Esophagus squamous epithelium (tissue), 5 donors: Measurements from ENCODE around the gene KCNMB2. TPM values are rescaled to one million over a fixed set of nuclear protein-coding genes. Genes with fewer than 3 reads are reported as not detected.

Experiments
- DNase-seq: peaks from one replicate; lab custom pipeline; 2025; lab: John Stamatoyannopoulos, UW
- H3K27ac ChIP-seq, 4 donors: fragments of 200-600 bp; sonication (generic); one replicate each; pipeline ENCODE4 v1.5.1; 2016 to 2019; ENCODE audit warnings: mild to moderate bottlenecking in 1 of 4
- H3K27me3 ChIP-seq, 4 donors: fragments of 200-600 bp; sonication (generic); 1 replicate in 3 of 4; 2 replicates in 1 of 4; pipeline versions ENCODE4 v1.5.1 to v1.6.0; 2017 to 2021; ENCODE audit warnings: antibody characterized with exemption in 1 of 4
- H3K36me3 ChIP-seq, 3 donors: fragments of 200-600 bp; sonication (generic); one replicate each; pipeline ENCODE4 v1.5.1; 2016 to 2019
- H3K4me1 ChIP-seq, 3 donors: fragments of 200-600 bp; sonication (generic); one replicate each; pipeline ENCODE4 v1.5.1; 2017 to 2019
- H3K4me3 ChIP-seq, 4 donors: fragments of 200-600 bp; sonication (generic); 1 replicate in 3 of 4; 2 replicates in 1 of 4; pipeline ENCODE4 v1.5.1; 2016 to 2019; ENCODE audit warnings: mild to moderate bottlenecking in 2 of 4, moderate library complexity in 1 of 4
- H3K9me3 ChIP-seq, 3 donors: fragments of 200-600 bp; sonication (generic); one replicate each; pipeline ENCODE4 v1.5.1; 2016 to 2019
- POLR2A ChIP-seq, 4 donors: fragments of 450-650 bp; IDR thresholded peaks; one replicate each; pipeline ENCODE4 v1.6.1; 2017; ENCODE audit warnings: antibody characterized with exemption in 4 of 4, mild to moderate bottlenecking in 4 of 4, moderate library complexity in 3 of 4
- WGBS, 2 donors: methylation state at CpG; one replicate each; pipeline ENCODE4 v1.1.5; 2018; 5-methylcytosine and 5-hydroxymethylcytosine counted together
- intact Hi-C: fragments of 100-400 bp; cut with DNase I; formaldehyde crosslinking; loops from one replicate; pipeline ENCODE4 v1.15.0; 2022
- total RNA-seq, 4 donors: library from RNA; depleted of rRNA; stranded (reverse); fragments of >200 nt; gene quantifications; one replicate each; pipeline ENCODE4 v1.1.0, GENCODE V29; 2016
- TF ChIP-seq, protein P1 (sequence below), 6 experiments: fragments of 450-650 bp in 4 of 6; fragments of 200-600 bp in 2 of 6; sonication (generic) in 2 of 6; IDR thresholded peaks; one replicate each; pipeline ENCODE4 v1.5.1; 2016 to 2019; ENCODE audit warnings: antibody characterized with exemption in 6 of 6, mild to moderate bottlenecking in 4 of 6, moderate library complexity in 4 of 6
- donor health status: DM: yes; HTN: yes; CAD: no.

Gene KCNMB2
- total RNA-seq, 4 donors from 2014 or later = 0.19 TPM; not detected in 3

DNA sequence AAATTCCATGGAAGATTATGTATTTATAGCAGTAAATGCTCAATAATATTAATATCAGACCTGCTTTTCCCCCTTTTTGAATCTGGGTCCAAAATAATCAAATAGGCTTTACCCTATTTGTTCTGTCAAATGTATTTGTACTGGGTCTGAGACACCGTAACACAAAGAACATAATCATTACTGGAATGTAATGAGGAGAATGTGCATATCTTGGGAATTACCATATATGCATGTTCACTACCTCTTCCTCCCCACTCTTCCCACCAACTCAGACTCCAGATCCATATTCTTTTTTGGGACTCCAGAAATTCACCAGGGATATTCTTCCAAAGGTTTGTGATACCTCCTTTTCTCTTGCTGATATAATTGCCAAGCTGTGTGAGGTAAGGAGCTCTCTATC is 237.1 kb downstream of the KCNMB2 start:
- Histone ChIP-seq H3K27me3 (no peaks in the 10 kb centered on the region), H3K4me1 (peaks cover 0 to 5% (median 0%) of the 10 kb centered on the region in 3 donors), H3K27ac (no peak overlapping the region), H3K4me3 (no peak overlapping the region), H3K36me3 (no peaks in the 10 kb centered on the region), H3K9me3 (no peaks in the 10 kb centered on the region)
- WGBS, 2 donors = 78 to 100% methylated on average over 1 of the region's 1 CpG
- TF ChIP-seq, protein P1, sequence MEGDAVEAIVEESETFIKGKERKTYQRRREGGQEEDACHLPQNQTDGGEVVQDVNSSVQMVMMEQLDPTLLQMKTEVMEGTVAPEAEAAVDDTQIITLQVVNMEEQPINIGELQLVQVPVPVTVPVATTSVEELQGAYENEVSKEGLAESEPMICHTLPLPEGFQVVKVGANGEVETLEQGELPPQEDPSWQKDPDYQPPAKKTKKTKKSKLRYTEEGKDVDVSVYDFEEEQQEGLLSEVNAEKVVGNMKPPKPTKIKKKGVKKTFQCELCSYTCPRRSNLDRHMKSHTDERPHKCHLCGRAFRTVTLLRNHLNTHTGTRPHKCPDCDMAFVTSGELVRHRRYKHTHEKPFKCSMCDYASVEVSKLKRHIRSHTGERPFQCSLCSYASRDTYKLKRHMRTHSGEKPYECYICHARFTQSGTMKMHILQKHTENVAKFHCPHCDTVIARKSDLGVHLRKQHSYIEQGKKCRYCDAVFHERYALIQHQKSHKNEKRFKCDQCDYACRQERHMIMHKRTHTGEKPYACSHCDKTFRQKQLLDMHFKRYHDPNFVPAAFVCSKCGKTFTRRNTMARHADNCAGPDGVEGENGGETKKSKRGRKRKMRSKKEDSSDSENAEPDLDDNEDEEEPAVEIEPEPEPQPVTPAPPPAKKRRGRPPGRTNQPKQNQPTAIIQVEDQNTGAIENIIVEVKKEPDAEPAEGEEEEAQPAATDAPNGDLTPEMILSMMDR (IDR thresholded peaks at IDR 0.05) = no peak
- no peak for TF ChIP-seq POLR2A (IDR thresholded peaks at IDR 0.05)
- intact Hi-C loops = no loop called here
- no peak for DNase-seq

DNA sequence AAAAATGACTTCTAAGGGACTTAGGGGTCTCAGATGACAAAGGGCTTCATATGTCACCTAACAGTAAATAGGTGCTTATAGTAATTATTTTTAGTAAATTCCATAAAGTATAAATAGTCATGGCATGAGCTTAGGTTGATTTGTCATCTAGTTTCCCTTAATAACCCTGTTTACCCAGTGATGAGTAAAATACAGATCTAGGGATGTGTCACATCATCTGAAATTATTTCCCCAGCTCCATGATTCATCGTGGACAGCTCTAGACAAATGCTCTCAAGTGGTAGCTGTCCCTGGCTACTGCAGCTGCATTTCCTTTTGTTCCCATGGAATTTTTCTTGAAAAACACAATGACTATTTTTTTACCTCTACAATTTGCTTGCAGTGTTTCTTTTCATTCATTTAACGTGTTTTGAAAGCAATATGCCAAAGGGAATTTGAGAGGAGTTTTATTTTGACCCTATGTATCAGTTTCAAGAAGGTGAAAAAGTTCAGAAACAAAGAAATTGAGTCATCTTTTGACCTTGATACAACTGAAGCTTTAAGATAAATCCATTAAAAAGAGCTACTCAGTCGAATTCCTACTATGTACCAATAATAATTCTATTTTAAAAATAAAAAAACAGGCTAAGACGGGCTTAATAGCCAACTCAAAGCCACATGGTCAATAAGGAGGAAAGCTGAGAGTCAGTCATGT is 241.6 kb downstream of the KCNMB2 start:
- Histone ChIP-seq H3K9me3 (no peaks in the 10 kb centered on the region), H3K4me3 (no peak overlapping the region), H3K36me3 (no peaks in the 10 kb centered on the region), H3K4me1 (peaks cover 0 to 11% (median 0%) of the 10 kb centered on the region in 3 donors), H3K27me3 (no peaks in the 10 kb centered on the region), H3K27ac (no peak overlapping the region)
- TF ChIP-seq, protein P1 (IDR thresholded peaks at IDR 0.05) = no peak
- TF ChIP-seq POLR2A (IDR thresholded peaks at IDR 0.05) = no peak
- DNase-seq = no peak
- WGBS, 2 donors = 29 to 43% methylated on average over 4 of the region's 4 CpGs
- intact Hi-C loops = no loop called here

DNA sequence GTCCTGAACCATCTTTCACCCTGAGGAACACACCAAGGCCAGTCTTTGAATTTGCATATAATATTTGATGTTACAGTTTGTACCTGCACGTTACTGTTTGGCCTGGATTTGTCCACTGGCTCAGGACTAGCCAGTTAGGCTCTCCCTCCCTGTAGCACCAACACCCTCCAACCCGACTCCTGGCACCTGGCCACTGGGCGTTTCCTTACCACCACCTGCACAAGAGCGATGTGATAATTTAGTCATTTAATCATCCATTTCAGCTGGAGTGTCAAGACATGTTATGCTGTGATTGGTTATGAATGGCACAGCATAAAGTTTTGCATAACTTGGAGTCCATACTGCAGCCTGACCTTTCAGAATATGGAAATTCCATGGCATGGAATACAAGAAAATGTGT is 242.4 kb downstream of the KCNMB2 start:
- H3K27ac ChIP-seq = no peak overlapping the region
- H3K27me3 ChIP-seq = no peaks in the 10 kb centered on the region
- TF ChIP-seq, protein P1 (IDR thresholded peaks at IDR 0.05) = no peak
- TF ChIP-seq POLR2A (IDR thresholded peaks at IDR 0.05) = no peak
- H3K9me3 ChIP-seq = no peaks in the 10 kb centered on the region
- peaks cover 0 to 11% (median 0%) of the 10 kb centered on the region in 3 donors for H3K4me1 ChIP-seq
- H3K4me3 ChIP-seq = no peak overlapping the region
- intact Hi-C loops = no loop called here
- DNase-seq = no peak
- WGBS, 2 donors = 14 to 48% methylated on average over 3 to 4 of the region's 4 CpGs
- no peaks in the 10 kb centered on the region for H3K36me3 ChIP-seq

DNA sequence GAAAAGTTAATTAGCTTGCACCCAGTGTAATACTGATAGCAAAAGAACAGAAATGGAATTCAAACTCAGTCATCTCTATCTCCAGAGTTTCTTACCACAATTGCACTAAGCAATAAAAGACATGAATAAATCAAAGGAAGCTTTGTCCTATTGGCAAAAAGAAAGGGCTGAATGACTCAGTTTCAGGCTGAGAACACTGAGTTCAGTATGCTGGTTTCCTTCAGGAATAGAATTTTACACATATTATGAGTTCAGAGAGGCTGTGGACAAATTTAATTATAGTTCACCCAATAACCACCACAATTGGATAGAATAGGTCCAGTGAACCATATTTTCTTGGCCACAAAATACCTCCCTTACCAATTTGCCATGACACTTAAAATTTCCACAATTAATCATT is 249.7 kb downstream of the KCNMB2 start:
- H3K4me1 ChIP-seq = no peaks in the 10 kb centered on the region
- no peaks in the 10 kb centered on the region for H3K36me3 ChIP-seq
- H3K4me3 ChIP-seq = no peak overlapping the region
- no peaks in the 10 kb centered on the region for H3K9me3 ChIP-seq
- no peak overlapping the region for H3K27ac ChIP-seq
- no peak for DNase-seq
- intact Hi-C loops = no loop called here
- TF ChIP-seq POLR2A (IDR thresholded peaks at IDR 0.05) = no peak
- H3K27me3 ChIP-seq = no peaks in the 10 kb centered on the region

DNA sequence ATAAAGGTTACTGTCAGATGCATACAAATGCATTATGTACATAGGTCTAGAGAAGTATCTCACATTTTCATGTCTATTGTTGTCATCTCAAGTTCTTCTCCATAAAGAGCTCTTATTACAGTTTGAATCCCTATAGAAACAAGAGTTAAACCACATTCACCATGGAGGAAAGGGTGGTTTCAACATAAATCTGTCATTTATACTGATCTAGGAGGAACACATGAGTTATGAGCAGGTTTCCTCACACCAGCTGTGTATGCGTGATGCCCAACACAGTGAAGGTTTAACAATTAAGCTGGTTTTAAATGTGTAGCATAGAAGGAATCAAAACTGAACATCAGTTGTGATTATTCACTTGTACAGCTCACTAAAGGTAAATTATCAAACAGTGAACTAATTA is 251.7 kb downstream of the KCNMB2 start:
- intact Hi-C loops = no loop called here
- no peaks in the 10 kb centered on the region for H3K27me3 ChIP-seq
- TF ChIP-seq POLR2A (IDR thresholded peaks at IDR 0.05) = no peak
- TF ChIP-seq, protein P1 (IDR thresholded peaks at IDR 0.05) = no peak
- no peak overlapping the region for H3K27ac ChIP-seq
- no peak for DNase-seq
- H3K4me1 ChIP-seq = no peaks in the 10 kb centered on the region
- H3K9me3 ChIP-seq = no peaks in the 10 kb centered on the region
- H3K36me3 ChIP-seq = no peaks in the 10 kb centered on the region
- 33 to 62% methylated on average over 1 of the region's 1 CpG for WGBS, 2 donors
- H3K4me3 ChIP-seq = no peak overlapping the region
